Ascending aorta (tissue), 2 donors: ENCODE measurements around the gene ETV2. TPM values are rescaled to one million over a fixed set of nuclear protein-coding genes. Genes with fewer than 3 reads are reported as not detected.
"Not testable (repeated sequence)": the region's sequence is repeated elsewhere in the genome, so short reads cannot be mapped to it uniquely, and the experiment has no call there.

Experiments
- DNase-seq, 2 donors: peaks; one replicate each; pipeline ENCODE4 v3.0.0-alpha.2; 2019; ENCODE audit warnings: low spot score in 2 of 2
- H3K27ac ChIP-seq, 2 donors: fragments of 200-600 bp; sonication (generic); one replicate each; pipeline ENCODE4 v1.5.1; 2016 to 2017; ENCODE audit warnings: mild to moderate bottlenecking in 1 of 2
- H3K27me3 ChIP-seq: fragments of 200-600 bp; sonication (generic); one replicate; pipeline ENCODE4 v1.5.1; 2017
- H3K36me3 ChIP-seq, 2 donors: fragments of 200-600 bp; sonication (generic); one replicate each; pipeline ENCODE4 v1.5.1; 2016
- H3K4me1 ChIP-seq, 2 donors: fragments of 200-600 bp; sonication (generic); one replicate each; pipeline ENCODE4 v1.5.1; 2016 to 2017; ENCODE audit warnings: mild to moderate bottlenecking in 1 of 2
- H3K4me3 ChIP-seq, 2 donors: fragments of 200-600 bp; sonication (generic); one replicate each; pipeline ENCODE4 v1.5.1; 2016 to 2017; ENCODE audit warnings: mild to moderate bottlenecking in 1 of 2
- H3K9me3 ChIP-seq, 2 donors: fragments of 200-600 bp; sonication (generic); one replicate each; pipeline ENCODE4 v1.5.1; 2016
- intact Hi-C: fragments of 100-400 bp; cut with DNase I; formaldehyde crosslinking; loops from one replicate; pipeline ENCODE4 v1.15.1; 2023
- total RNA-seq: library from RNA; depleted of rRNA; stranded (reverse); fragments of >200 nt; gene quantifications from one replicate; pipeline ENCODE4 v1.1.0, GENCODE V29; 2016
- TF ChIP-seq, protein P1 (sequence below), 3 experiments: fragments of 200-600 bp in 2 of 3; fragments of 450-650 bp in 1 of 3; sonication (generic) in 2 of 3; IDR thresholded peaks; one replicate each; pipeline ENCODE4 v1.5.1; 2016 to 2019; ENCODE audit warnings: antibody characterized with exemption in 3 of 3, mild to moderate bottlenecking in 1 of 3, moderate library complexity in 1 of 3

ETV2 gene
- total RNA-seq, 1 donor from 2014 or later, result 4.8 TPM

DNA sequence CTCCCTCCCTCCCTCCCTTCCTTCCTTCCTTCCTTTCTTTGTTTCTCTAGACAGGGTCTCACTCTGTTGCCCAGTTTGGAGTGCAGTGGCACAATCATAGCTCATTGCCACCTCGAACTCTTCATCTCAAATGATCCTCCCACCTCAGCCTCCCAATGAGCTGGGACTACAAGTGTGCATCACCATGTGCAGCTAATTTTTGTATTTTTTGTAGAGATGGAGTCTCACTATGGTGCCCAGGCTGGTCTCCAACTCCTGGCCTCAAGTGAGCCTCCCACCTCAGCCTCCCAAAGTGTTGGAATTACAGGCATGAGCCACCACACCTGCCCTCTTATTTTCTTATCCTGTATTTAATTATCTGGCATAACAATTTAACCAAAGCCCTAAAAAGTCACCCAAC is 29.1 kb downstream of the ETV2 start:
- intact Hi-C loops, result no loop called here
- no peak for DNase-seq
- Histone ChIP-seq H3K4me3 (no peak overlapping the region), H3K27ac (no peak overlapping the region), H3K4me1 (no peaks in the 10 kb centered on the region), H3K9me3 (no peaks in the 10 kb centered on the region), H3K36me3 (no peaks in the 10 kb centered on the region), H3K27me3 (peaks cover 3% of the 10 kb centered on the region)
- TF ChIP-seq, protein P1, sequence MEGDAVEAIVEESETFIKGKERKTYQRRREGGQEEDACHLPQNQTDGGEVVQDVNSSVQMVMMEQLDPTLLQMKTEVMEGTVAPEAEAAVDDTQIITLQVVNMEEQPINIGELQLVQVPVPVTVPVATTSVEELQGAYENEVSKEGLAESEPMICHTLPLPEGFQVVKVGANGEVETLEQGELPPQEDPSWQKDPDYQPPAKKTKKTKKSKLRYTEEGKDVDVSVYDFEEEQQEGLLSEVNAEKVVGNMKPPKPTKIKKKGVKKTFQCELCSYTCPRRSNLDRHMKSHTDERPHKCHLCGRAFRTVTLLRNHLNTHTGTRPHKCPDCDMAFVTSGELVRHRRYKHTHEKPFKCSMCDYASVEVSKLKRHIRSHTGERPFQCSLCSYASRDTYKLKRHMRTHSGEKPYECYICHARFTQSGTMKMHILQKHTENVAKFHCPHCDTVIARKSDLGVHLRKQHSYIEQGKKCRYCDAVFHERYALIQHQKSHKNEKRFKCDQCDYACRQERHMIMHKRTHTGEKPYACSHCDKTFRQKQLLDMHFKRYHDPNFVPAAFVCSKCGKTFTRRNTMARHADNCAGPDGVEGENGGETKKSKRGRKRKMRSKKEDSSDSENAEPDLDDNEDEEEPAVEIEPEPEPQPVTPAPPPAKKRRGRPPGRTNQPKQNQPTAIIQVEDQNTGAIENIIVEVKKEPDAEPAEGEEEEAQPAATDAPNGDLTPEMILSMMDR (IDR thresholded peaks at IDR 0.05), result no peak

DNA sequence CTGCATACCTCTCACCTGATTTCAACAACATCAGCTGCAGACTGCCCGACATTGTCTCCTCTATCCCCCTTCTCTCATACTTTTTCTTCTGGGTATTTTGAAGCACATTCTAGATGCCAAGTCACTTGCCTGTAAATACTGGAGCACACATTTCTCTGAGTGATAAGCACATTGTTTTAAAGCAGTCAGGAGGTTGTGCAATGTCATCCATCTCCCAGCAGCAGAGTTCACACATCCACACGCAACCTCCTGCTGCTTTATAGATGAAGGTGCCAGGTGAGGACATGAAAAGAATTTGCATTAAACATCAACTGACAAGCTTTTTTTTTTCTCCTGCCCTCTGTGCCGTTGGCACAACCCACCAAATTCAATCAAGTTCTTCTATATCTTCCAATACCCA is 30.3 kb downstream of the ETV2 start:
- Histone ChIP-seq H3K27ac (no peak overlapping the region), H3K4me1 (no peaks in the 10 kb centered on the region), H3K4me3 (no peak overlapping the region), H3K9me3 (no peaks in the 10 kb centered on the region), H3K36me3 (no peaks in the 10 kb centered on the region), H3K27me3 (peaks cover 3% of the 10 kb centered on the region)
- TF ChIP-seq, protein P1 (IDR thresholded peaks at IDR 0.05), result no peak
- intact Hi-C loops, result no loop called here
- DNase-seq, result no peak

DNA sequence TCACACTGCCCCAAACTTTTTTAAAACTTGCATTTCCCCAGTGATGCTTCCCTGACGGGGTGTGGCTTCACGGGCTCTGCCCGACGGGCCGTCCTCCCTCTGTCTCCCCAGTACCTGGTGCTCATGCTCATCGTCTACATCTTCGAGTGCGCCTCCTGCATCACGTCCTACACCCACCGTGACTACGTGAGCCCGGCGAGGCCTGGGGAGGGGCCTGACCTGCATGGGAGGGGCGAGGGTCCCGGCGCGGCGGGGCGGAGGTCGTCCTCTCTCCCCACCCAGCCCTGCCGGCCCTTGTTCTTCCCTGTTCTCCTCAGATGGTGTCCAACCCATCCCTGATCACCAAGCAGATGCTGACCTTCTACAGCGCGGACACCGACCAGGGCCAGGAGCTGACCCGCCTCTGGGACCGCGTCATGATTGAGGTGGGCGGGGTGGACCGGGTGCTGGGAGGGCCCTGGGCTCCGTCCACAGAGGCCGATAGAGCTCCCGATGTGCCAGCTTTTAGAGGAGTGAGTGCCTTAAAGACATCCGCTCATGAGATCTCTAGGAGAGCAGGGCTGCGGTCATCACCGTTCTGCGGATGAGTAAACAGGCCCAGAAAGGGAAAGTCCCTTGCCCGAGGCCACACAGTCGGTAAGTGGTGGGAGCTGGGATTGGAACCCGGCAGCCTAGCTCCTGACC is 31.7 kb downstream of the ETV2 start:
- Histone ChIP-seq H3K4me3 (peak overlapping the region; percentile 23 to 51), H3K27ac (no peak overlapping the region), H3K9me3 (no peaks in the 10 kb centered on the region), H3K36me3 (no peaks in the 10 kb centered on the region), H3K27me3 (peaks cover 3% of the 10 kb centered on the region), H3K4me1 (no peaks in the 10 kb centered on the region)
- DNase-seq, result peak in 1 of 2 donors; percentile 68
- TF ChIP-seq, protein P1 (IDR thresholded peaks at IDR 0.05), result no peak
- intact Hi-C loops, result no loop called here

DNA sequence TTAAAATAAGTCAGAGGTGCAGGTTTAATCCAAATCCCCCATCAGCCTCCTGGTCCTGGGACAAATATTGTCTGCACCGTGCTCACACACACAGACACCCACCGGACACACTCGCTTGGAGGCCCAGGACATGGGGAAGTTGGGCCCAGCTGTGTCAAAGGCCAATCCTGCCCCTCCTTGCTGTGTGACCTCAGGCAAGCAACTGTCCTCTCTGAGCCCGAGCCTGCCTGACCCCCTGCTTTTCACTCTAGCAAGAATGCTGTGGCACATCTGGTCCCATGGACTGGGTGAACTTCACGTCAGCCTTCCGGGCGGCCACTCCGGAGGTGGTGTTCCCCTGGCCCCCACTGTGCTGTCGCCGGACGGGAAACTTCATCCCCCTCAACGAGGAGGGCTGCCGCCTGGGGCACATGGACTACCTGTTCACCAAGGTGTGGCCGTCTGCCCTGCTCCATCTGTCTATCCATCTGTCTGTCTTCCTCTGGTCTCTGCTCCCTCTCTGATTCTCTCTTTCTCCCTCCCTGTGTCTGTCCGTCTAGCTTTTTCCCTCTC is 34.1 kb downstream of the ETV2 start:
- TF ChIP-seq, protein P1 (IDR thresholded peaks at IDR 0.05), result no peak
- intact Hi-C loops, result no loop called here
- no peak for DNase-seq
- Histone ChIP-seq H3K4me1 (no peaks in the 10 kb centered on the region), H3K36me3 (no peaks in the 10 kb centered on the region), H3K27ac (no peak overlapping the region), H3K27me3 (peaks cover 3% of the 10 kb centered on the region), H3K4me3 (no peak overlapping the region), H3K9me3 (no peaks in the 10 kb centered on the region)

DNA sequence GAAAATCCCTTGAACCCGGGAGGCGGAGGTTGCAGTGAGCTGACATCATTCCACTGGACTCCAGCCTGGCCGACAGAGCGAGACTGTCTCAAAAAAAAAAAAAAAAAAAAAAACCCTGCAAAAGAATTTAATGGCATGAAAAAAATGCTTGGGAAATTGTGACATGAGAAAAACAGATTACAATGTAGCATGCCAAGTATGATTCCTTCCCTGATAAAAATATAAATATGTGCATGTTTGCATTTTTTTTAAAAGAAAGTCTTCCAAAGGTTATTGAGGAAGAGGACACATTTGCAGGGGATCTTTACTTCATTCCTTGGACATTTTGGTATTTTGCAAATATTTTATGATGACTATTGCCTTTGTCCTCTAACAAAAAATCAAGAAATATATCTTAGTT is 48.3 kb downstream of the ETV2 start:
- no peaks in the 10 kb centered on the region for H3K9me3 ChIP-seq
- no peaks in the 10 kb centered on the region for H3K27me3 ChIP-seq
- H3K27ac ChIP-seq, result no peak overlapping the region
- no peak for DNase-seq
- no peak overlapping the region for H3K4me3 ChIP-seq
- H3K36me3 ChIP-seq, result no peaks in the 10 kb centered on the region
- H3K4me1 ChIP-seq, result no peaks in the 10 kb centered on the region
- TF ChIP-seq, protein P1 (IDR thresholded peaks at IDR 0.05), result no peak
- intact Hi-C loops, result no loop called here

DNA sequence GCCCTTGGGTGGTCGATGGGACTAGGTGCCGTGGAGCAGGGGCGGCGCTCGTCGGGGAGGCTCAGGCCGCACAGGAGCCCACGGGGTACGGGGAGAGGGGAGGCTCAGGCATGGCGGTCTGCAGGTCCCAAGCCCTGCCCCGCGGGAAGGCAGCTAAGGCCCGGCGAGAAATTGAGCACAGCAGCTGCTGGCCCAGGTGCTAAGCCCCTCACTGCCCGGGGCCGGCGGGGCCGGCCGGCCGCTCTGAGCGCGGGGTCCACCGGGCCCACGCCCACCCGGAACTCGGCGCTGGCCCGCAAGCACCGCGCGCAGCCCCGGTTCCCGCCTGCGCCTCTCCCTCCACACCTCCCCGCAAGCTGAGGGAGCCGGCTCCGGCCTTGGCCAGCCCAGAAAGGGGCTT is 49.6 kb downstream of the ETV2 start:
- H3K4me1 ChIP-seq, H3K9me3 ChIP-seq, intact Hi-C loops, DNase-seq, H3K36me3 ChIP-seq, H3K27me3 ChIP-seq, H3K4me3 ChIP-seq, H3K27ac ChIP-seq: not testable (repeated sequence)
